ENCODE measurements around the gene CLDN12.
"Not testable (repeated sequence)": the region's sequence is repeated elsewhere in the genome, so short reads cannot be mapped to it uniquely, and the experiment has no call there.

Gene CLDN12

DNA sequence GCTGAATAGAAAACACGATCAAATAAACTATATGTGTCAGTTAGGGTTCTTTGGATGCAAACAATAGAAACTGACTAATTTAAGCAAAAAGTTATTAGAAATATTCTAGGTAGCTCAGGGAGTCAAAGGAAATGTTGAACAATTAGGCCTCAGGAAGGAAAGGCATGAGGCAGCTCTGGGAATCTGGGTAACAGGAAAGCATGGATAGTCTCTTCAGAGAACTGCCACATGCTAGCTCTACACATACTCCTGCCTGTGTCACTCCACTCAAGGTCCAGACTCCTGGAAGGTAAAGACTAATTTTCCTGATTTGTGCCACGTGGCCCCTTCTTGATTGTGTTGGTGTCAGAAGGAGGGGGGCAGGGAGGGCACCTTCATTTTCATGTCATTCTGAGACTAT is 42.4 kb downstream of the CLDN12 start:
- no peak for DNase-seq

- no peak for DNase-seq
These were observed 43.1 kb downstream of the CLDN12 start for GRCh38 chr7:90446137-90446899.

GRCh38 chr7:90453259-90453891 is 50.1 kb downstream of the CLDN12 start:
- DNase-seq: no peak

DNA sequence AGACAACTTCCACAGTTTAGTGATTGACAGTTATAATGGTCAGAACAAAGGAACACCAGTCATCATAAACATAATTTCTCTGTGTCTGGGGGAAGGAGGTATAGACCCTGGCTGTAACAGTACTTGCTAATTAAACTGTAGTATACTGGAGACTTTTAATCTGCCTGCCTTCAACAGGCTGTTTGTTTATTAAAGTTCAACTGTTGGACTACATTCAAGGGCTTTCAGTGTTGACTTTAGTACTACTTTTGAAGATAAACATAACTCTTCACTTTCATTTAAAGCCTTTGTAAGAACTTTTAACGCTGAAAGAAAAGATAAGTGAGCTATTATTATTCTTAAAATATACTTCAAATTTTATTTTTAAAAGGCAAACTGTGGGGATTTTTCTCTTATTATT is 50.7 kb downstream of the CLDN12 start:
- no peak for DNase-seq

DNA sequence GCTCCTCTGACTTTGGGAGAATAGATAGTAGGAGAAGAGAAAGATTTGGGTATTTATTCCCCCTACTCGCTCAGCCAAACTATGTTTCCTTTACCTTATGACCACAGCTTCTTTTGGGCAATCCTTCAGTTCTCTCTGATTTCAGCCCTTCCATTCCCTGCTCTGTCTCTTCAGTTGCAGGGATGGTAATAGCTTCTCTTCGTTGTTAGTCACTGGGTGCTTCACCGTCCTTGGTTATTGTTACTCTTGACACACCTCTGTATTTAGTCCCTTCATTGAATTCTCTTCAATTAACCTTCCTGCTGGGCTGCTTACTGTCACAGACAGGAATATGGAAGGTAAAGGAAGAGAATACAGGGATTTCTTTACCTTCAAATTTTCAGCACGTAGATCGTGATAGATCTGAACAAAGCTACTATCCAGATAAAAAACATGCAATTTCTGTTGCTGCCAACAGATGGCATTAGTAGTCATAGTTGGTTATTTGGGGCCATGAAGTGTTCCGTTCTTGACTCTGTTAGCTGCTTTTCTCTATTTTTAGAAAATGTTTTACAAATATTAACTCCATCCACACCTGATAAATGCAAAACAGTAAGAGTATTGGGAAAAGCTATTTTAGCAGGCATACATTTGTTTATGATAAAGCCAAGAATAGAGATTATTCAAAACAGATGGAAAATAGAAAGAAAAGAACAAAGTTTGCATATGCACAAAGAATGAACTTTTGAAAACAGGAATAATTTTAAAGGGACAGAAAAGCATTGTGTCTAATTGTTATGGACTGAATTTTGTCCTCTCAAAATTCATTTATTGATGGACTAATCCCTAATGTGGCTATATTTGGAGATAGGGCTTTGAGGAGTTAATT is 52.1 kb downstream of the CLDN12 start:
- no peak for DNase-seq

DNA sequence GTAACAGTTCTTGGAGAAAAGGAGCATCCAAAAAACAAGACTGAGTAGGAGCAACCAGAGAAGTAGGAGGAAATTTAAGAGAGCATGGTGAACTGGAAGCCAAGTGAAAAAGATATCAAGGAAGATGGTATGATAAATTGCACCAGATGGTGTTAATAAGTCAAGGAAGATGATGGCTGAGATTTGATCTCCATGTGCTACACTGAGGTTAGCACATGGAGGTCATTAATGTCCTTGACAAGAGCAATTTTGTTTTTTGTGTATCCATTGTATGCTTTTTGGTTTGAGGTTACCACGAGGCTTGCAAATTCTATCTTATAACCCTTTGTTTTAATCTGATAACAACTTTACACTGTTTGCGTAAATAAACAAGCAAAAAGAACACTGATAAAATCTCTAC is 54.8 kb downstream of the CLDN12 start:
- no peak for DNase-seq

DNA sequence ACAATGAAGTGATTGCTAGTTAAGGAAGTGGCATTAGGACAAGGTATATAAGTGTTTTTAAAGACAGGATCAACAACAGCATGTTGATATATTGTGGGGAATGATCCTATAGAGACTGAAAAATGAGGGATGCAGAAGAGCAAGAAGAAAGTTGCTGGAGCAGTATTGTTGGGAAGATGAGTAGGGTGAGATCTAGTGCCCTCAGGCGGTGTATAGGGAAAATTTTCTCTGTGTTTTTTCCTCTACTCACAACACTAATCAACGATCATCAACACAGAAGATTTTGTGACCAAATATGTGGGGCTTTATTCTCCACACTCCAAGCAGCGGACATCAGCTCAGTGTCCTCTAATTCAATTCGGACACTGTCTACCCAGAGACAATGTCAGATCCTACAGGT is 56.6 kb downstream of the CLDN12 start:
- DNase-seq: no peak

DNA sequence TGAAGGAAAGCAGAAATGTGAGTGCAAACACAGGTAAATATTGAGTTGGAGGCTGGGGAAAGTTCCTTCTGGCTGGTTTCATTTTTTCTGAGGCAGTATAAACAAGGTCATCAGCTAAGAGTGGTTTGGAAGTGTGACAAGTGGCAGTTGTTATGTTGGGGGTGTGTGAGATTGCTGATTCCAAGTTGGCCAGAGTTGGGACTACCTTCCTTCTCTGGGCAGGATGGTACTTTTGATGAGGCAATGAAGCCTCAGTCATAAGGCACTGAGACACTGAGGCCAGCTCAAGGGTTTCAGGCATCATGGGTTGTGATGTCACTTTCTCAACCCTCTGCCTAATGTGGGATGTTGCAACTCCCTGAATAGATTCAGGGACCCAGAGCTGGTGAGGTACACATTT is 58.0 kb downstream of the CLDN12 start:
- no peak for DNase-seq

DNA sequence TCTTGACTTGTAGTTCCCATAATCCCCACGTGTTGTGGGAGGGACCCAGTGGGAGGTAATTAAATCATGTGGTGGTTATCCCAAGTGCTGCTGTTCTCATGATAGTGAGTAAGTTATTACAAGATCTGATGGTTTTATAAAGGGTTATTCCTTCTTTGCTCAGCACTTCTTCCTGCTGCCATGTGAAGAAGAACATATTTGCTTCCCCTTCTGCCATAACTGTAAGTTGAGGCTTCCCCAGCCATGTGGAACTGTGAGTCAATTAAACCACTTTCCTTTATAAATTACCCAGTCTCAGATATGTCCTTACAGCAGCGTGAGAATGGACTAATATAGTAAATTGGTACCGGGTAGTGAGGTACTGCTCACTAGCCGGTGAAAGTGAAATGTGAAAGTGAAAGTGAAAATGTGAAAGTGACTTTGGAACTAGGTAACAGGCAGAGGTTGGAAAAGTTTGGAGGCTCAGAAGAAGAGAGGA is 59.9 kb downstream of the CLDN12 start:
- not testable (repeated sequence) for DNase-seq
